ENCODE measurements around the gene MRPL58.
A peak's percentile ranks its signal among the peaks of the same experiment; 100 is the strongest.

The MRPL58 gene

GRCh38 chr17:75003070-75003956 is 9.2 kb upstream of the MRPL58 start:
- H3K79me1 ChIP-seq (ENCODE audit: low read length): no peaks in the 10 kb centered on the region
- H3K4ac ChIP-seq (ENCODE audit: low read depth, low read length): no peak overlapping the region
- no peak overlapping the region for H2BK12ac ChIP-seq (ENCODE audit: low read length)
- H3K9me3 ChIP-seq (ENCODE audit: insufficient read depth, low read depth, low read length): no peaks in the 10 kb centered on the region
- H3K23ac ChIP-seq (ENCODE audit: low read length): no peak overlapping the region
- H3K4me3 ChIP-seq (ENCODE audit: low read depth, low read length): peak overlapping the region; percentile 23
- H2BK5ac ChIP-seq (ENCODE audit: low read depth, low read length, poor library complexity): no peak overlapping the region
- H2AFZ ChIP-seq (ENCODE audit: insufficient read depth, low read length, poor library complexity): no peak overlapping the region
- no peak overlapping the region for H2BK120ac ChIP-seq (ENCODE audit: insufficient read depth, low read length, poor library complexity)
- no peak for DNase-seq
- H3K27me3 ChIP-seq (ENCODE audit: insufficient read depth, low read length): no peaks in the 10 kb centered on the region
- peaks cover 37 to 41% of the 10 kb centered on the region in 2 experiments for H3K36me3 ChIP-seq (ENCODE audit: control insufficient read depth in 1 of 2, insufficient read depth in 2 of 2, low read length in 2 of 2)
- no peak overlapping the region for H3K4me2 ChIP-seq (ENCODE audit: low read length)
- no peak overlapping the region for H3K9ac ChIP-seq (ENCODE audit: low read length)
- no peak overlapping the region for H4K91ac ChIP-seq (ENCODE audit: low read depth, low read length)
- H3K79me2 ChIP-seq (ENCODE audit: control insufficient read depth, insufficient read depth, low read length, poor library complexity): no peaks in the 10 kb centered on the region
- no peaks in the 10 kb centered on the region for H3K4me1 ChIP-seq (ENCODE audit: control insufficient read depth in 1 of 2, insufficient read depth in 2 of 2, low read length in 2 of 2)
- no peak overlapping the region for H3K14ac ChIP-seq (ENCODE audit: low read length)
- H2AK5ac ChIP-seq (ENCODE audit: low read length): no peak overlapping the region
- H4K12ac ChIP-seq (ENCODE audit: low read depth, low read length): no peak overlapping the region
- no peak overlapping the region for H3K18ac ChIP-seq (ENCODE audit: low read length)
- WGBS (ENCODE audit: extremely low coverage, insufficient coverage, insufficient read length): no CpG with 5 or more reads among the region's 76 CpGs
- H4K8ac ChIP-seq (ENCODE audit: low read depth, low read length): no peak overlapping the region
- no peak overlapping the region for H3K27ac ChIP-seq (ENCODE audit: low read depth, low read length)

- no peaks in the 10 kb centered on the region for H3K79me1 ChIP-seq (ENCODE audit: low read length)
- H2BK120ac ChIP-seq (ENCODE audit: insufficient read depth, low read length, poor library complexity): no peak overlapping the region
- no peak overlapping the region for H3K4ac ChIP-seq (ENCODE audit: low read depth, low read length)
- H3K4me2 ChIP-seq (ENCODE audit: low read length): no peak overlapping the region
- H3K9me3 ChIP-seq (ENCODE audit: insufficient read depth, low read depth, low read length): no peaks in the 10 kb centered on the region
- no peak overlapping the region for H2BK5ac ChIP-seq (ENCODE audit: low read depth, low read length, poor library complexity)
- no peak overlapping the region for H4K91ac ChIP-seq (ENCODE audit: low read depth, low read length)
- no peaks in the 10 kb centered on the region for H3K27me3 ChIP-seq (ENCODE audit: insufficient read depth, low read length)
- H3K18ac ChIP-seq (ENCODE audit: low read length): no peak overlapping the region
- no peak overlapping the region for H3K14ac ChIP-seq (ENCODE audit: low read length)
- H3K36me3 ChIP-seq (ENCODE audit: control insufficient read depth in 1 of 2, insufficient read depth in 2 of 2, low read length in 2 of 2): peaks cover 37 to 41% of the 10 kb centered on the region in 2 experiments
- no peak for DNase-seq
- H4K8ac ChIP-seq (ENCODE audit: low read depth, low read length): no peak overlapping the region
- no peak overlapping the region for H3K9ac ChIP-seq (ENCODE audit: low read length)
- H3K23ac ChIP-seq (ENCODE audit: low read length): no peak overlapping the region
- H2AK5ac ChIP-seq (ENCODE audit: low read length): no peak overlapping the region
- no peak overlapping the region for H3K4me3 ChIP-seq (ENCODE audit: low read depth, low read length)
- no peak overlapping the region for H4K12ac ChIP-seq (ENCODE audit: low read depth, low read length)
- no peaks in the 10 kb centered on the region for H3K79me2 ChIP-seq (ENCODE audit: control insufficient read depth, insufficient read depth, low read length, poor library complexity)
- H2AFZ ChIP-seq (ENCODE audit: insufficient read depth, low read length, poor library complexity): no peak overlapping the region
- no peak overlapping the region for H3K27ac ChIP-seq (ENCODE audit: low read depth, low read length)
- H2BK12ac ChIP-seq (ENCODE audit: low read length): no peak overlapping the region
- peaks cover under 1 to 1% of the 10 kb centered on the region in 2 experiments for H3K4me1 ChIP-seq (ENCODE audit: control insufficient read depth in 1 of 2, insufficient read depth in 2 of 2, low read length in 2 of 2)
- no CpG with 5 or more reads among the region's 19 CpGs for WGBS (ENCODE audit: extremely low coverage, insufficient coverage, insufficient read length)
Measured at GRCh38 chr17:75003957-75004355, 8.5 kb upstream of the MRPL58 start.

GRCh38 chr17:75004371-75004770 is 8.1 kb upstream of the MRPL58 start:
- no peaks in the 10 kb centered on the region for H3K9me3 ChIP-seq (ENCODE audit: insufficient read depth, low read depth, low read length)
- no peak overlapping the region for H3K18ac ChIP-seq (ENCODE audit: low read length)
- no CpG with 5 or more reads among the region's 3 CpGs for WGBS (ENCODE audit: extremely low coverage, insufficient coverage, insufficient read length)

GRCh38 chr17:75005291-75005690 is 7.2 kb upstream of the MRPL58 start:
- H2BK5ac ChIP-seq (ENCODE audit: low read depth, low read length, poor library complexity): no peak overlapping the region
- H2AFZ ChIP-seq (ENCODE audit: insufficient read depth, low read length, poor library complexity): no peak overlapping the region
- no peak overlapping the region for H3K14ac ChIP-seq (ENCODE audit: low read length)
- no peak overlapping the region for H2AK5ac ChIP-seq (ENCODE audit: low read length)
- no peak overlapping the region for H3K9ac ChIP-seq (ENCODE audit: low read length)
- H4K8ac ChIP-seq (ENCODE audit: low read depth, low read length): no peak overlapping the region
- H3K27ac ChIP-seq (ENCODE audit: low read depth, low read length): no peak overlapping the region
- H3K4me2 ChIP-seq (ENCODE audit: low read length): no peak overlapping the region
- no CpG with 5 or more reads among the region's 8 CpGs for WGBS (ENCODE audit: extremely low coverage, insufficient coverage, insufficient read length)
- no peak overlapping the region for H3K23ac ChIP-seq (ENCODE audit: low read length)
- no peak overlapping the region for H3K18ac ChIP-seq (ENCODE audit: low read length)
- H3K27me3 ChIP-seq (ENCODE audit: insufficient read depth, low read length): no peaks in the 10 kb centered on the region
- no peaks in the 10 kb centered on the region for H3K79me2 ChIP-seq (ENCODE audit: control insufficient read depth, insufficient read depth, low read length, poor library complexity)
- H3K4me3 ChIP-seq (ENCODE audit: low read depth, low read length): no peak overlapping the region
- H4K91ac ChIP-seq (ENCODE audit: low read depth, low read length): no peak overlapping the region
- no peak overlapping the region for H4K12ac ChIP-seq (ENCODE audit: low read depth, low read length)
- no peaks in the 10 kb centered on the region for H3K9me3 ChIP-seq (ENCODE audit: insufficient read depth, low read depth, low read length)
- H2BK120ac ChIP-seq (ENCODE audit: insufficient read depth, low read length, poor library complexity): no peak overlapping the region
- no peak overlapping the region for H3K4ac ChIP-seq (ENCODE audit: low read depth, low read length)
- no peaks in the 10 kb centered on the region for H3K79me1 ChIP-seq (ENCODE audit: low read length)
- DNase-seq: no peak
- H2BK12ac ChIP-seq (ENCODE audit: low read length): no peak overlapping the region
- peaks cover 31 to 37% of the 10 kb centered on the region in 2 experiments for H3K36me3 ChIP-seq (ENCODE audit: control insufficient read depth in 1 of 2, insufficient read depth in 2 of 2, low read length in 2 of 2)
- peaks cover 2 to 6% of the 10 kb centered on the region in 2 experiments for H3K4me1 ChIP-seq (ENCODE audit: control insufficient read depth in 1 of 2, insufficient read depth in 2 of 2, low read length in 2 of 2)

More at GRCh38 chr17:75004371-75004770, 8.1 kb upstream of the MRPL58 start:
- H2BK5ac ChIP-seq (ENCODE audit: low read depth, low read length, poor library complexity): no peak overlapping the region
- H4K12ac ChIP-seq (ENCODE audit: low read depth, low read length): no peak overlapping the region
- H2AK5ac ChIP-seq (ENCODE audit: low read length): no peak overlapping the region
- no peaks in the 10 kb centered on the region for H3K79me1 ChIP-seq (ENCODE audit: low read length)
- H3K14ac ChIP-seq (ENCODE audit: low read length): no peak overlapping the region
- H3K36me3 ChIP-seq (ENCODE audit: control insufficient read depth in 1 of 2, insufficient read depth in 2 of 2, low read length in 2 of 2): peaks cover 36 to 39% of the 10 kb centered on the region in 2 experiments
- H3K27me3 ChIP-seq (ENCODE audit: insufficient read depth, low read length): no peaks in the 10 kb centered on the region
- H2BK120ac ChIP-seq (ENCODE audit: insufficient read depth, low read length, poor library complexity): no peak overlapping the region
- H3K4me2 ChIP-seq (ENCODE audit: low read length): no peak overlapping the region
- H3K79me2 ChIP-seq (ENCODE audit: control insufficient read depth, insufficient read depth, low read length, poor library complexity): no peaks in the 10 kb centered on the region
- H2BK12ac ChIP-seq (ENCODE audit: low read length): no peak overlapping the region
- no peak overlapping the region for H3K4me3 ChIP-seq (ENCODE audit: low read depth, low read length)
- no peak overlapping the region for H2AFZ ChIP-seq (ENCODE audit: insufficient read depth, low read length, poor library complexity)
- no peak overlapping the region for H4K91ac ChIP-seq (ENCODE audit: low read depth, low read length)
- H3K9ac ChIP-seq (ENCODE audit: low read length): no peak overlapping the region
- no peak overlapping the region for H3K23ac ChIP-seq (ENCODE audit: low read length)
- H3K4ac ChIP-seq (ENCODE audit: low read depth, low read length): no peak overlapping the region
- no peak overlapping the region for H3K27ac ChIP-seq (ENCODE audit: low read depth, low read length)
- DNase-seq: no peak
- H4K8ac ChIP-seq (ENCODE audit: low read depth, low read length): no peak overlapping the region
- peaks cover 2 to 3% of the 10 kb centered on the region in 2 experiments for H3K4me1 ChIP-seq (ENCODE audit: control insufficient read depth in 1 of 2, insufficient read depth in 2 of 2, low read length in 2 of 2)
